PC-9 (cell line): ENCODE data around the gene OR2AG1.

Experiments
- EZH2 ChIP-seq: fragments of 200-600 bp; sonication (generic); IDR thresholded peaks from 2 replicates; pipeline ENCODE4 v1.8.0; 2017; ENCODE audit warnings: antibody characterized with exemption, low read depth
- TF ChIP-seq, protein P1 (sequence below): fragments of 200-600 bp; sonication (generic); conservative IDR thresholded peaks from 2 replicates; pipeline ENCODE4 v1.6.1; 2017; ENCODE audit warnings: mixed run types, antibody characterized with exemption, mild to moderate bottlenecking, moderate library complexity

DNA sequence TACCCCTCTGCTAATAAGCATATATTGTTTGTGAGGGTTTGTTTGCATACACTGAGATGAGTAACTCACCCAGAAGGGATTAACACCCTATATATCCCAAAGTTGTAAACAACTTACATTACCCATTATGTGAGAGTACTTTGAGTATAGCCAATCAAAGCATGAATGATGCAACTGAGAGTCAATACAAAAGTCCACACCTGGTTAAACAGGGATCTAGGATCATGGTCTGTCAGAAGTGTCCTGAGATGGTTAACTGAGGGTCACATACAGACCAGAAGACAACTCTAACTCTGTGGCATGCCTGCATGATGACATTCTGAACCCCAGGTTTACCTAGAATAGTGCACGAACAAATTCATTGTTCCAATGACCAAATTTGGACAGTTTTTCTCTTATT lies 45.3 kb downstream of the OR2AG1 start:
- TF ChIP-seq, protein P1, sequence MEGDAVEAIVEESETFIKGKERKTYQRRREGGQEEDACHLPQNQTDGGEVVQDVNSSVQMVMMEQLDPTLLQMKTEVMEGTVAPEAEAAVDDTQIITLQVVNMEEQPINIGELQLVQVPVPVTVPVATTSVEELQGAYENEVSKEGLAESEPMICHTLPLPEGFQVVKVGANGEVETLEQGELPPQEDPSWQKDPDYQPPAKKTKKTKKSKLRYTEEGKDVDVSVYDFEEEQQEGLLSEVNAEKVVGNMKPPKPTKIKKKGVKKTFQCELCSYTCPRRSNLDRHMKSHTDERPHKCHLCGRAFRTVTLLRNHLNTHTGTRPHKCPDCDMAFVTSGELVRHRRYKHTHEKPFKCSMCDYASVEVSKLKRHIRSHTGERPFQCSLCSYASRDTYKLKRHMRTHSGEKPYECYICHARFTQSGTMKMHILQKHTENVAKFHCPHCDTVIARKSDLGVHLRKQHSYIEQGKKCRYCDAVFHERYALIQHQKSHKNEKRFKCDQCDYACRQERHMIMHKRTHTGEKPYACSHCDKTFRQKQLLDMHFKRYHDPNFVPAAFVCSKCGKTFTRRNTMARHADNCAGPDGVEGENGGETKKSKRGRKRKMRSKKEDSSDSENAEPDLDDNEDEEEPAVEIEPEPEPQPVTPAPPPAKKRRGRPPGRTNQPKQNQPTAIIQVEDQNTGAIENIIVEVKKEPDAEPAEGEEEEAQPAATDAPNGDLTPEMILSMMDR: no peak
- TF ChIP-seq EZH2: no peak
